ENCODE data around the gene FBXO8.
"Not testable (repeated sequence)": the region's sequence is repeated elsewhere in the genome, so short reads cannot be mapped to it uniquely, and the experiment has no call there.

Gene FBXO8, protein sequence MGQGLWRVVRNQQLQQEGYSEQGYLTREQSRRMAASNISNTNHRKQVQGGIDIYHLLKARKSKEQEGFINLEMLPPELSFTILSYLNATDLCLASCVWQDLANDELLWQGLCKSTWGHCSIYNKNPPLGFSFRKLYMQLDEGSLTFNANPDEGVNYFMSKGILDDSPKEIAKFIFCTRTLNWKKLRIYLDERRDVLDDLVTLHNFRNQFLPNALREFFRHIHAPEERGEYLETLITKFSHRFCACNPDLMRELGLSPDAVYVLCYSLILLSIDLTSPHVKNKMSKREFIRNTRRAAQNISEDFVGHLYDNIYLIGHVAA

GRCh38 chr4:174283507-174284471 lies at the start of gene FBXO8, which contains the start of gene CEP44:
Gene FBXO8 (minus strand): TSS chr4:174283667. CDS start chr4:174263092, 20,575 bp downstream.
Gene CEP44 (plus strand): TSS chr4:174283911. CDS start chr4:174299122, 15,211 bp downstream.
- Histone ChIP-seq H3K27ac (peak within 1 kb of the TSS; percentile 88 to 100 (median 98)), H3K4me3 (peak within 1 kb of the TSS; percentile 60 to 98 (median 85))

- H3K27ac ChIP-seq, result no peak overlapping the region
- H3K4me3 ChIP-seq, result no peak overlapping the region
Observed at GRCh38 chr4:174332741-174333493, 49.5 kb upstream of the FBXO8 start.

- no peak overlapping the region for H3K4me3 ChIP-seq
- H3K27ac ChIP-seq, result no peak overlapping the region
Observed at GRCh38 chr4:174324725-174325124, 41.3 kb upstream of the FBXO8 start.

GRCh38 chr4:174324236-174324635 lies 40.8 kb upstream of the FBXO8 start:
- H3K27ac ChIP-seq, result no peak overlapping the region
- no peak overlapping the region for H3K4me3 ChIP-seq

GRCh38 chr4:174320494-174321199 lies 37.2 kb upstream of the FBXO8 start:
- H3K4me3 ChIP-seq, result no peak overlapping the region

GRCh38 chr4:174318829-174319764 lies 35.6 kb upstream of the FBXO8 start:
- Histone ChIP-seq H3K27ac (no peak overlapping the region), H3K4me3 (no peak overlapping the region)

More at GRCh38 chr4:174320494-174321199, 37.2 kb upstream of the FBXO8 start:
- no peak overlapping the region for H3K27ac ChIP-seq

GRCh38 chr4:174317531-174317930 lies 34.1 kb upstream of the FBXO8 start:
- Histone ChIP-seq H3K27ac (no peak overlapping the region), H3K4me3 (no peak overlapping the region)

GRCh38 chr4:174316954-174317353 lies 33.5 kb upstream of the FBXO8 start:
- H3K27ac ChIP-seq, result no peak overlapping the region
- H3K4me3 ChIP-seq, result no peak overlapping the region

DNA sequence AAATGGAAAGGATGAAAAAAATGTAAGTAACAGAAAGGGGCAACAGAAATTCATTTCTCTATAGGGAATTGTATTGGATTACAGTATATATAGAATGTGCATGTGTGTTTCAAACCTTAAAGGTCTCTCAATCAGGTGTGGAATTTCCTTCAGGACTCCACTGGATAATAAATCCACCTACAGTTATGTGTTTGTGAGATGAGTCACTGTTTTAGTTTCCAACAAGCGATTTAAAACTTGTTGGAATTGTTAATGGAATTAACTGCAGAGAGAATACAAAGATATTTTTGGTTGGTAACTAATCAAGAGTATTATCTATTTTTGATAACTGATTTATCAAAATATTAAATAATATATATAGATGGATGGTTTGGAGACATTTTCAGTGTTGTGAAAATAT lies 33.1 kb upstream of the FBXO8 start:
- Histone ChIP-seq H3K4me3 (no peak overlapping the region), H3K27ac (no peak overlapping the region)

DNA sequence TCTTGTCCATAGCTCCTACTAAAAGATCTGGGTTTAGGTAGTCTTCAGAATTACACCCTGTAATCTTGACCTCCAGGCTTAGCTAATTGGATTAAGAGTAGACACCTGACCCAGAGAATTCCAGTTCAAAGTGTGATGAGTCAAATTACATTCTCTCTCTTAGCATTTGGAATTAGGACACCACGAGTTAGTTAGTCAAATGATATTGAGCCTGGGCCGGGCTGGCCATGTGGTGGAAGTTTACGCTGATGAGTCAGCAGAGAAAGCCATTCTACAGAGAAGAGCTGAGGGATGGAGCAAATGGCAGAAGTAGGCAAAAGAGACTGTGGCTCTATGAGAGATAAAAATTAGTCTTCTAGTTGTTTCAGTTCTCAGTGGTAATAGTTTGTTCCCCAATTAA lies 31.3 kb upstream of the FBXO8 start:
- Histone ChIP-seq H3K27ac (no peak overlapping the region), H3K4me3 (no peak overlapping the region)

DNA sequence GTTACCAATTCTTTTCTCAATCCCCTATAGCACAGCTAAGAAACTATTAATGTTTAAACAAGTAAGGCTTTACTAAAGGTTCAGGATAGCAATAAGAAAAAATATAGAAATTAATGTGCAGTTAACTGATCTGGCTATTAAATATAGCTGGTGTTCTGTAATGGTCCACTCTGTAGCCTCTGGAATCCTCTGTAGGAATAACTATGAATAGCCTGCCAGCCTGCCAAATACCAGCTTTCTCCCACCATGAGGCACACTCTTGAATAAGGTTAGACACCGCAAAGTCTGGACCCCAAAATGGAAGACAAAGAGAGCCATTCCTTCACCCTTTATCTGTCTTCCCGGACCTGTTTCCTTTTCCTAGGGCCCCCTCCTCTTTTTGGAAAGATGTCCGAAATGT lies 30.8 kb upstream of the FBXO8 start:
- H3K4me3 ChIP-seq, result no peak overlapping the region
- no peak overlapping the region for H3K27ac ChIP-seq

- Histone ChIP-seq H3K27ac (no peak overlapping the region), H3K4me3 (no peak overlapping the region)
Observed at GRCh38 chr4:174312993-174313392, 29.5 kb upstream of the FBXO8 start.

- Histone ChIP-seq H3K4me3 (no peak overlapping the region), H3K27ac (no peak overlapping the region)
Observed at GRCh38 chr4:174307694-174308093, 24.2 kb upstream of the FBXO8 start.

GRCh38 chr4:174305961-174306360 lies 22.5 kb upstream of the FBXO8 start:
- no peak overlapping the region for H3K4me3 ChIP-seq

GRCh38 chr4:174304664-174305063 lies 21.2 kb upstream of the FBXO8 start:
- no peak overlapping the region for H3K27ac ChIP-seq
- no peak overlapping the region for H3K4me3 ChIP-seq

More at GRCh38 chr4:174305961-174306360, 22.5 kb upstream of the FBXO8 start:
- no peak overlapping the region for H3K27ac ChIP-seq

DNA sequence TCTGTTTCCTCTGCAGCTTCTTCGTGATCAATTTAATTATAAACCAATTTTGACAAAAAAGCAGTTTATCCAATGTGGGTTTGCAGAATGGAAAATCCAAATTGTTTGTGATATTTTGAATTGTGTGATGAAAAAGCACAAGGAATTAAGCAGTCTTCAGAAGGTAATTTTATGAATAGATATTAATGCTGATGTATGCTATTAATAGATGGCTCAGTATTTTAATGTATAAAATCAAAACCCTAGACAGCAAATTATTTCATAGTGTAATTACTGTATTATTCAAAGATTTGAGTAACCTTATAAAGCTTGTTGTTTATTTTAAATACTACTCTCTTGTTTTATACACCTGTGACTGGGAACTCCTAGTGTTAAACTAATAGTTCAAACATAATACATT lies 20.2 kb upstream of the FBXO8 start:
- Histone ChIP-seq H3K4me3 (no peak overlapping the region), H3K27ac (no peak overlapping the region)

- H3K4me3 ChIP-seq, H3K27ac ChIP-seq: not testable (repeated sequence)
Observed at GRCh38 chr4:174295142-174295541, 11.7 kb upstream of the FBXO8 start.

DNA sequence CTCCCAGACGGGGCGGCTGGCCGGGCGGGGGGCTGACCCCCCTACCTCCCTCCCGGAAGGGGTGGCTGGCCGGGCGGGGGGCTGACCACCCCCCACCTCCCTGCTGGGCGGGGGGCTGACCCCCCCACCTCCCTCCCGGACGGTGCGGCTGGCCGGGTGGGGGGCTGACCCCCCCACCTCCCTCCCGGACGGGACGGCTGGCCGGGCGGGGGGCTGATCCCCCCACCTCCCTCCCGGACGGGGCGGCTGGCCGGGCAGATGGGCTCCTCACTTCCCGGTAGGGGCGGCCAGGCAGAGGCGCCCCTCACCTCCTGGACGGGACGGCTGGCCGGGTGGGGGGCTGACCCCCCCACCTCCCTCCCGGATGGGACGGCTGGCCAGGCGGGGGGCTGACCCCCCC lies 11.2 kb upstream of the FBXO8 start:
- not testable (repeated sequence) for H3K4me3 ChIP-seq, H3K27ac ChIP-seq
